ENCODE data around the gene TKT. TPM values are rescaled to one million over a fixed set of nuclear protein-coding genes. Genes with fewer than 3 reads are reported as not detected.

The TKT gene
- total RNA-seq, result 100 to 1,000 TPM in 2 of 3 donors, 10 to 100 TPM in 1; 82.9 to 126 (median 107) TPM
- total RNA-seq (2013), result 93.8 TPM

GRCh38 chr3:53255775-53256703 lies at the start of gene TKT:
Gene TKT, minus strand, starts transcription at chr3:53256022. Its CDS starts 80 bp downstream, at chr3:53255942.
- Mint-ChIP-seq H3K36me3 (no peaks in the 10 kb centered on the region), H3K4me1 (peaks cover 13 to 37% of the 10 kb centered on the region in 2 donors), H3K9me3 (no peaks in the 10 kb centered on the region), H3K27me3 (ENCODE audit: low read depth in 2 of 2) (no peaks in the 10 kb centered on the region), H3K4me3 (peak within 1 kb of the TSS; percentile 89), H3K27ac (peak within 1 kb of the TSS; percentile 65 to 75)
- peak within 1 kb of the TSS; percentile 54 for H3K27ac ChIP-seq (ENCODE audit: low read length)
- H3K4me1 ChIP-seq (ENCODE audit: control insufficient read depth, insufficient read depth, low read length), result peaks cover 44% of the 10 kb centered on the region
- TF ChIP-seq CTCF (IDR thresholded peaks at IDR 0.05), result no peak
- DNase-seq, result peak; percentile 70 to 89
- no peaks in the 10 kb centered on the region for H3K9me3 ChIP-seq (ENCODE audit: control insufficient read depth, insufficient read depth, low read length)
- WGBS (ENCODE audit: insufficient coverage), result 14% methylated on average over 60 of the region's 66 CpGs
- peak within 1 kb of the TSS; percentile 67 for H3K4me3 ChIP-seq (ENCODE audit: low read length)
- H3K27me3 ChIP-seq (ENCODE audit: control insufficient read depth, insufficient read depth, low read length), result no peaks in the 10 kb centered on the region
- peak; percentile 87 to 92 (median 88) for ATAC-seq
- no peaks in the 10 kb centered on the region for H3K36me3 ChIP-seq (ENCODE audit: control insufficient read depth, insufficient read depth, low read length)
- intact Hi-C loops (cut with micrococcal nuclease), result no loop called here

- Histone ChIP-seq H3K4me3 (ENCODE audit: low read length) (no peak overlapping the region), H3K36me3 (ENCODE audit: control insufficient read depth, insufficient read depth, low read length) (peaks cover 49% of the 10 kb centered on the region), H3K27me3 (ENCODE audit: control insufficient read depth, insufficient read depth, low read length) (no peaks in the 10 kb centered on the region), H3K4me1 (ENCODE audit: control insufficient read depth, insufficient read depth, low read length) (no peaks in the 10 kb centered on the region), H3K9me3 (ENCODE audit: control insufficient read depth, insufficient read depth, low read length) (no peaks in the 10 kb centered on the region), H3K27ac (ENCODE audit: low read length) (no peak overlapping the region)
- intact Hi-C loops (cut with micrococcal nuclease), result no loop called here
- peak overlapping the region in 1 of 2 donors; percentile 60 for H3K27ac Mint-ChIP-seq
- no peak for TF ChIP-seq CTCF (IDR thresholded peaks at IDR 0.05)
- ATAC-seq (no peak), DNase-seq (no peak)
- no peaks in the 10 kb centered on the region for H3K4me1 Mint-ChIP-seq
- H3K27me3 Mint-ChIP-seq (ENCODE audit: low read depth in 2 of 2), result no peaks in the 10 kb centered on the region
- no peak overlapping the region for H3K4me3 Mint-ChIP-seq
- H3K9me3 Mint-ChIP-seq, result no peaks in the 10 kb centered on the region
- WGBS (ENCODE audit: insufficient coverage), result 98% methylated on average over 3 of the region's 3 CpGs
- peaks cover 5% of the 10 kb centered on the region for H3K36me3 Mint-ChIP-seq
Measured at GRCh38 chr3:53303957-53304356, 48.1 kb upstream of the TKT start.

GRCh38 chr3:53303549-53303948 lies 47.7 kb upstream of the TKT start:
- no peaks in the 10 kb centered on the region for H3K9me3 Mint-ChIP-seq
- WGBS (ENCODE audit: insufficient coverage), result 97% methylated on average over 3 of the region's 3 CpGs
- Histone ChIP-seq H3K27ac (ENCODE audit: low read length) (no peak overlapping the region), H3K4me1 (ENCODE audit: control insufficient read depth, insufficient read depth, low read length) (no peaks in the 10 kb centered on the region), H3K36me3 (ENCODE audit: control insufficient read depth, insufficient read depth, low read length) (peaks cover 49% of the 10 kb centered on the region), H3K4me3 (ENCODE audit: low read length) (no peak overlapping the region), H3K9me3 (ENCODE audit: control insufficient read depth, insufficient read depth, low read length) (no peaks in the 10 kb centered on the region), H3K27me3 (ENCODE audit: control insufficient read depth, insufficient read depth, low read length) (no peaks in the 10 kb centered on the region)
- intact Hi-C loops (cut with micrococcal nuclease), result no loop called here
- H3K4me1 Mint-ChIP-seq, result no peaks in the 10 kb centered on the region
- ATAC-seq (no peak), DNase-seq (no peak)
- peak overlapping the region in 1 of 2 donors; percentile 60 for H3K27ac Mint-ChIP-seq
- TF ChIP-seq CTCF (IDR thresholded peaks at IDR 0.05), result no peak
- H3K27me3 Mint-ChIP-seq (ENCODE audit: low read depth in 2 of 2), result no peaks in the 10 kb centered on the region
- H3K36me3 Mint-ChIP-seq, result peaks cover 5% of the 10 kb centered on the region
- no peak overlapping the region for H3K4me3 Mint-ChIP-seq
